Hematopoietic multipotent progenitor cell treated with erythropoietin and hydrocortisone succinate and interleukin-3 and kit ligand, for 6 days (in vitro differentiated cells): Measurements from ENCODE around the gene GALC.

Experiments used
- DNase-seq: peaks from one replicate; pipeline ENCODE4 v3.0.0-alpha.2; 2015

Gene GALC

GRCh38 chr14:87992718-87993628 lies at the start of gene GALC:
GALC (minus strand) TSS chr14:87993182; CDS start chr14:87993164, 18 bp downstream.
- DNase-seq: peak; percentile 97

- no peak for DNase-seq
Observed at GRCh38 chr14:88040146-88040545, 47.2 kb upstream of the GALC start.

- DNase-seq: no peak
Observed at GRCh38 chr14:88039197-88039596, 46.2 kb upstream of the GALC start.

- DNase-seq: no peak
Observed at GRCh38 chr14:88037325-88037724, 44.3 kb upstream of the GALC start.

- DNase-seq: no peak
Observed at GRCh38 chr14:88036422-88036821, 43.4 kb upstream of the GALC start.

- no peak for DNase-seq
Observed at GRCh38 chr14:88034076-88034475, 41.1 kb upstream of the GALC start.

- no peak for DNase-seq
Observed at GRCh38 chr14:88032373-88032772, 39.4 kb upstream of the GALC start.

- DNase-seq: no peak
Observed at GRCh38 chr14:88030892-88031291, 37.9 kb upstream of the GALC start.

- peak; percentile 33 for DNase-seq
Observed at GRCh38 chr14:88030079-88030478, 37.1 kb upstream of the GALC start.

GRCh38 chr14:88029500-88029899 lies 36.5 kb upstream of the GALC start:
- DNase-seq: no peak

- no peak for DNase-seq
Observed at GRCh38 chr14:88026890-88027289, 33.9 kb upstream of the GALC start.

- DNase-seq: no peak
Observed at GRCh38 chr14:88025313-88025712, 32.3 kb upstream of the GALC start.

- DNase-seq: peak; percentile 84
Observed at GRCh38 chr14:88024252-88025086, 31.5 kb upstream of the GALC start.

GRCh38 chr14:88023658-88024187 lies 30.7 kb upstream of the GALC start:
- DNase-seq: peak; percentile 69

- no peak for DNase-seq
Observed at GRCh38 chr14:88017535-88017934, 24.6 kb upstream of the GALC start.

GRCh38 chr14:88016768-88017167 lies 23.8 kb upstream of the GALC start:
- no peak for DNase-seq

GRCh38 chr14:88013750-88014349 lies 20.9 kb upstream of the GALC start:
- peak; percentile 91 for DNase-seq

GRCh38 chr14:88012495-88012894 lies 19.5 kb upstream of the GALC start:
- no peak for DNase-seq

GRCh38 chr14:88010331-88010730 lies 17.3 kb upstream of the GALC start:
- no peak for DNase-seq

- no peak for DNase-seq
Observed at GRCh38 chr14:88009486-88009885, 16.5 kb upstream of the GALC start.

- no peak for DNase-seq
Observed at GRCh38 chr14:88008039-88008742, 15.2 kb upstream of the GALC start.

- no peak for DNase-seq
Observed at GRCh38 chr14:88007608-88008007, 14.6 kb upstream of the GALC start.
